Upper lobe of left lung (tissue), 6 donors: Measurements from ENCODE around the gene UBAC2. TPM values are rescaled to one million over a fixed set of nuclear protein-coding genes. Genes with fewer than 3 reads are reported as not detected.
A peak's percentile ranks its signal among the peaks of the same experiment; 100 is the strongest.

Experiments
- ATAC-seq, 2 donors: fragments of 200-7000 bp; cut with Tn5 transposase; one replicate each; pipeline ENCODE4 v1.9.1; 2022; ENCODE audit warnings: mild to moderate bottlenecking in 2 of 2, moderate library complexity in 2 of 2; ENCODE audit not compliant: low FRiP score in 2 of 2
- DNase-seq, 2 donors: peaks; one replicate each; pipeline ENCODE4 v3.0.0-alpha.2; 2019 to 2020
- H3K27ac ChIP-seq, 4 donors: fragments of 200-600 bp; sonication (generic); one replicate each; pipeline ENCODE4 v1.5.1; 2016 to 2019
- H3K27me3 ChIP-seq, 4 donors: fragments of 200-600 bp; sonication (generic); one replicate each; pipeline ENCODE4 v1.5.1; 2017 to 2019
- H3K36me3 ChIP-seq, 4 donors: fragments of 200-600 bp; sonication (generic); one replicate each; pipeline ENCODE4 v1.5.1; 2016 to 2019
- H3K4me1 ChIP-seq, 4 donors: fragments of 200-600 bp; sonication (generic); one replicate each; pipeline ENCODE4 v1.5.1; 2018 to 2019
- H3K4me3 ChIP-seq, 4 donors: fragments of 200-600 bp; sonication (generic); one replicate each; pipeline ENCODE4 v1.5.1; 2017 to 2019; ENCODE audit warnings: mild to moderate bottlenecking in 2 of 4, moderate library complexity in 1 of 4
- H3K9me3 ChIP-seq, 4 donors: fragments of 200-600 bp; sonication (generic); one replicate each; pipeline ENCODE4 v1.5.1; 2018 to 2019
- CTCF ChIP-seq, 6 experiments: fragments of 450-650 bp in 4 of 6; fragments of 200-600 bp in 2 of 6; sonication (generic) in 2 of 6; IDR thresholded peaks; one replicate each; pipeline ENCODE4 v1.5.1; 2016 to 2019; ENCODE audit warnings: antibody characterized with exemption in 6 of 6
- EP300 ChIP-seq, 4 donors: sonication (generic); formaldehyde crosslinking; IDR thresholded peaks; one replicate each; pipeline ENCODE4 v1.5.1; 2017; ENCODE audit warnings: antibody characterized with exemption in 4 of 4, control low read depth in 2 of 4
- POLR2A ChIP-seq, 4 donors: fragments of 450-650 bp; IDR thresholded peaks; one replicate each; pipeline ENCODE4 v1.5.1; 2016 to 2017; ENCODE audit warnings: antibody characterized with exemption in 4 of 4, mild to moderate bottlenecking in 2 of 4
- POLR2AphosphoS5 ChIP-seq, 2 donors: sonication (generic); formaldehyde crosslinking; IDR thresholded peaks; one replicate each; pipeline ENCODE4 v1.5.1; 2017; ENCODE audit warnings: antibody characterized with exemption in 2 of 2
- WGBS, 2 donors: methylation state at CpG; one replicate each; pipeline ENCODE4 v1.1.5; 2017 to 2018; 5-methylcytosine and 5-hydroxymethylcytosine counted together
- total RNA-seq, 6 donors: library from RNA; depleted of rRNA in 4 of 6; stranded (reverse); fragments of >200 nt in 4 of 6; gene quantifications; one replicate each; pipeline versions ENCODE4 v1.1.0 to v1.2.1, GENCODE V29; 2016 to 2021
- donor health status: DM: no; HTN: no; CAD: no; lungs with moderate emphysema.
- donor health status: DM: no; HTN: yes; CAD: no; lungs with severe emphysema.

Gene UBAC2
- total RNA-seq, 6 donors from 2014 or later, result 29.3 to 55.5 (median 47.7) TPM

DNA sequence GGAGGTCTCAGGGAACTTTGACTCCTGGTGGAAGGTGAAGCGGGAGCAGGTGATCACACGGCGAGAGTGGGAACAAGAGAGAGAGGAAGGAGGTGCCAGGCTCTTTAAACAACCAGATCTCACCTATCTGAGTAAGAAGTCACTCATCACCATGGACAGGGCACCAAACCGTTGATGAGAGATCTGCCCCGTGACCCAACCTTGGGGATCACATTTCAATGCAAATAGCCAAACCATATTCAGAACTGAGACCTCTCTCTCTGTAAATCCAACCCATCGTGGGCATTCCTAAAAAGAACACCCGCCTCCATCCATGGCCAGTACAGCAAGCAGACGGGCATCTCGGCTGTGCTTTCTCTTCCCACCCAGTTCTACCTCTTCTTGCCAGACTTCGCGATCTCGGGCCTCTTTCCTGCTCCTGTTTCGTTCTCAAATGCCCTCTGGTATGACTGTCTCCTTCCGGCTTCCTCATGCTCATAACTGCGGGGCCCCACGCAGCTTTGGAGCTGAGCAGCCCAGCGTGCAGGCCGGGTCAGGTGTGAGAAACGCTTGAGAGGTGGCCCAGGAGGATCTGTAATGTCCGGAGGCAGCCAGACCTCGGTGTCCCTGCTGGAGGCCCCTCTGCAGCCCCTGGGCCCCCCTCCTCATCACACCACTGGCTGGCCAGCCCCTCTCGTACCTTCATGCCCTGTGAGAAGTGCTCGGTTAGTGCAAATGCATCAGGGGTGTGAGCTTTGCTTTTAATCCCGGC lies 203.5 kb downstream of the UBAC2 start:
- ATAC-seq (no peak), DNase-seq (no peak)
- 66 to 70% methylated on average over 18 to 24 of the region's 24 CpGs for WGBS, 2 donors
- Histone ChIP-seq H3K9me3 (no peaks in the 10 kb centered on the region), H3K4me1 (peaks cover 0 to 3% (median 0%) of the 10 kb centered on the region in 4 donors), H3K4me3 (no peak overlapping the region), H3K36me3 (no peaks in the 10 kb centered on the region), H3K27me3 (no peaks in the 10 kb centered on the region), H3K27ac (no peak overlapping the region)
- no peak for TF ChIP-seq CTCF (IDR thresholded peaks at IDR 0.05)
- TF ChIP-seq POLR2A (IDR thresholded peaks at IDR 0.05), result no peak
- no peak for TF ChIP-seq EP300 (IDR thresholded peaks at IDR 0.05)

DNA sequence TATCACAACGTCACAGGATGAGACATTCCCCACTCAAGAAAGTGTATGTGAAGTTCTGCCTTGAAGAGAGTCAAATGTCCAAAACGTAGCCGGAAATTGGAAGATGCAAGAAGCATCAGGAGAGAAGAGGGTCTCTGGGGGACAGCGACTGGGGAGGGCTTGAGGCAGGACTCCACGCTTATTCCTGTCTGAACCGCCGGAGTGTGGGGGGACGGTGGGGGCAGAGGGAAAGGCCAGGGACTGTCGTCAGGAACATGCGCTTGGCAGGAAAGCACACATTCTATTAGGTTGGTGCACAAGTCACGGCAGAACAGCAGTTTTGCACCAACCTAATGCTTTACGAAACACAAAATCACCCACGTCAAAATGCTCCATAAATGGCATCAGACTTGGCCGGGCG lies 205.3 kb downstream of the UBAC2 start:
- WGBS, 2 donors, result 86 to 87% methylated on average over 15 of the region's 15 CpGs
- Histone ChIP-seq H3K36me3 (no peaks in the 10 kb centered on the region), H3K27me3 (no peaks in the 10 kb centered on the region), H3K9me3 (no peaks in the 10 kb centered on the region), H3K4me3 (no peak overlapping the region), H3K4me1 (peaks cover 0 to 3% (median 0%) of the 10 kb centered on the region in 4 donors), H3K27ac (peak overlapping the region in 1 of 4 donors; percentile 39)
- TF ChIP-seq POLR2AphosphoS5 (IDR thresholded peaks at IDR 0.05) (no peak), POLR2A (IDR thresholded peaks at IDR 0.05) (no peak), CTCF (IDR thresholded peaks at IDR 0.05) (no peak), EP300 (IDR thresholded peaks at IDR 0.05) (no peak)
- DNase-seq (no peak), ATAC-seq (no peak)

DNA sequence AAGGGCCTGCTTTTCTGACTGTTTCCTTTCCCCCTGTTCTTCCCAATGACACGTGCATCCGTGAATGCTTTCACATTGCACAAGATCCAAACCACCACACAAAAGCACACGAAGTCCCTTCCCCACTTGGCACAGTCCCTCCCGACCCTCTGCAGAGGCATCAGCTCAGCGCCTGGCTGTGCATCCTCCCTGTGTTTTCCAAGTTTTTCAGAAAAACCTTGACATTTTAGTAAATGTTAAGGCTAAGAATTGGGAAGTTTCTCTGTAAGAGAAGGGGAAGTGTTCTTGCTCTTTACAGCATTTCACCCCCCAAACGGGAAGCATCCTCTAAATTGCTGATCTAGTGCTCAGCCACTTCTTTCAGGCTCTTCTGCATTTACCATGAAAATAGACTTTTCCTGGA lies 206.1 kb downstream of the UBAC2 start:
- H3K27me3 ChIP-seq, result no peaks in the 10 kb centered on the region
- ATAC-seq, result peak in 1 of 2 donors; percentile 69
- peak in 1 of 2 donors; percentile 4 for TF ChIP-seq POLR2AphosphoS5 (IDR thresholded peaks at IDR 0.05)
- no peak for TF ChIP-seq EP300 (IDR thresholded peaks at IDR 0.05)
- no peak for TF ChIP-seq CTCF (IDR thresholded peaks at IDR 0.05)
- no peak for TF ChIP-seq POLR2A (IDR thresholded peaks at IDR 0.05)
- WGBS, 2 donors, result 33 to 44% methylated on average over 6 of the region's 6 CpGs
- H3K27ac ChIP-seq, result peak overlapping the region in 3 of 4 donors; percentile 35
- no peak for DNase-seq
- no peaks in the 10 kb centered on the region for H3K36me3 ChIP-seq
- H3K9me3 ChIP-seq, result no peaks in the 10 kb centered on the region
- peaks cover 0 to 3% (median 0%) of the 10 kb centered on the region in 4 donors for H3K4me1 ChIP-seq
- no peak overlapping the region for H3K4me3 ChIP-seq

DNA sequence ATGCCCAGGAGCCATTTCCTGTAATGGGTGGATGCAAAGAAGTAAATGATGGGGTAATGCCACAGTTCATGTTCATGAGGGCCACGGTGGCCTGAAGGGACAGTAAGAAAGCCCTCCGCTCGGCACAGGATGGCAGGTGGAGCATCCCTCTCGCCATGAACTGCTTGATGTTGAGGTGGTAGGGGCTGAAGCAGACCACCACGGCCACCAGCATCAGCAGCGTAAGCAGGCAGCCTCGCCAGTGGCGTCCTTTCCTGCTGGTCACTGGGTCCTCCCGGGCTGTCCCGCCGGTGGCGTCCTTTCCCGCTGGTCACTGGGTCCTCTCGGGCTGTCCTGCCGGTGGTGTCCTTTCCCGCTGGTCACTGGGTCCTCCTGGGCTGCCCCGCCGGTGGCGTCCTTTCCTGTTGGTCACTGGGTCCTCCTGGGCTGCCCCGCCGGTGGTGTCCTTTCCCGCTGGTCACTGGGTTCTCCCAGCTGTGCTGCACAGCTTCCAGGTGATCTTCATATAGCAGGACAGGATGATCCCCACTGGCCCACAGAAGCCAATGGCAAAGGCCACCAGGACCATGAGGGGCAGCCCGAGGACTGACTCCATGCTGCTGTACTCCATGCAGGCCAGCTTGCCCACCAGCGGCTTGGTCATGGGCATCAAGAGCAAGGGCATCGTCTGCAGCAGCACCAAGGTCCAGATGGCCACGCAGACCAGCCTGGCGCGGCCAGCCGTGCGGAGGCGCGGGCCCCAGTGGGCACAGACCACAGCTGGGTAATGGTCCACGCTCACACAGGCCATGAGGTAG lies 207.4 kb downstream of the UBAC2 start:
- Histone ChIP-seq H3K4me3 (no peak overlapping the region), H3K27me3 (no peaks in the 10 kb centered on the region), H3K36me3 (no peaks in the 10 kb centered on the region), H3K9me3 (no peaks in the 10 kb centered on the region), H3K27ac (no peak overlapping the region), H3K4me1 (peaks cover 0 to 3% (median 0%) of the 10 kb centered on the region in 4 donors)
- ATAC-seq (no peak), DNase-seq (peak in 1 of 2 donors; percentile 71)
- WGBS, 2 donors, result 85 to 92% methylated on average over 13 to 18 of the region's 33 CpGs
- TF ChIP-seq CTCF (IDR thresholded peaks at IDR 0.05), result no peak
- no peak for TF ChIP-seq POLR2AphosphoS5 (IDR thresholded peaks at IDR 0.05)
- no peak for TF ChIP-seq POLR2A (IDR thresholded peaks at IDR 0.05)
- no peak for TF ChIP-seq EP300 (IDR thresholded peaks at IDR 0.05)
